ENCODE results near the gene GPC5. TPM values are rescaled to one million over a fixed set of nuclear protein-coding genes. Genes with fewer than 3 reads are reported as not detected.
"Not testable (repeated sequence)": the region's sequence is repeated elsewhere in the genome, so short reads cannot be mapped to it uniquely, and the experiment has no call there.

GPC5 gene
- total RNA-seq, 1 donor from 2014 or later = 2.2 TPM

DNA sequence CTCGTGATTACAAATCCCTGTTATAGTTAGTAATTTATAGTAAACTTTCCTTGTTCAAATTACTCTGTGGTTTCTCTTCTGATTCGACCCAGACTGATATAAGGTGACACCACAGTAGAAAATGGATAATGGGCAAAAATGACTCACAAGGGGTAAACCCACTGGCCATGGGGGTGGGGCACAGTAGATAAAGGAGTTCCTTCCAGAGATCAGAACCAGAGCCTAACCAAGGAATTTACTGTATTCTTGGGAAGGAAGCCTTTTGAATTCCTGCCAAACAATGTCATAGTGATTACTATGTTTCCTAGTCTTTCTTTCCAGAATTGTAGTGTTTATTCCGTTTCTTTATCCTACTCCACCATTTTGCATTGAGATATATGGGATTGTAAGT, 29.0 kb upstream of the GPC5 start:
- DNase-seq = no peak

- DNase-seq = no peak
These were observed 27.9 kb upstream of the GPC5 start for GRCh38 chr13:91370501-91370900.

- no peak for DNase-seq
These were observed 25.5 kb upstream of the GPC5 start for GRCh38 chr13:91372911-91373310.

GRCh38 chr13:91375116-91375729, 23.2 kb upstream of the GPC5 start:
- no peak for DNase-seq

DNA sequence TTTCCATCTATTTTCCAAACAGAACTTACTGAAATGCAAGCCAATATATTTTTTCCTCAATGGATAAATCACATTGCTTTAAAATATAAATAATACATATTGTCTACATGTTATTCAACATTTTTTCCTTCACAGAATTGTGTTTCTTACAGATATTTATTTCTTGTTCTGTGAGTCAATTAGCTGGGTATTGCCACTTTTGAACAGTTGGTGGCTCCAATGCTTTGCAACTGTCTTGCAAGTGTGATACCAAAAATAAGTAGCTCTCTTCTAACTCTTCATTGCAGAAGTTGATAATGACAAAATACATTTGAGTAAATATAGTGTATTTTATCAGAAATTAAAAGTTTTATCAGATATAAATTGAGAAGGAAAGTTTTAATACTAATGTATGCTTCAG, 17.1 kb upstream of the GPC5 start:
- DNase-seq = peak; percentile 45

DNA sequence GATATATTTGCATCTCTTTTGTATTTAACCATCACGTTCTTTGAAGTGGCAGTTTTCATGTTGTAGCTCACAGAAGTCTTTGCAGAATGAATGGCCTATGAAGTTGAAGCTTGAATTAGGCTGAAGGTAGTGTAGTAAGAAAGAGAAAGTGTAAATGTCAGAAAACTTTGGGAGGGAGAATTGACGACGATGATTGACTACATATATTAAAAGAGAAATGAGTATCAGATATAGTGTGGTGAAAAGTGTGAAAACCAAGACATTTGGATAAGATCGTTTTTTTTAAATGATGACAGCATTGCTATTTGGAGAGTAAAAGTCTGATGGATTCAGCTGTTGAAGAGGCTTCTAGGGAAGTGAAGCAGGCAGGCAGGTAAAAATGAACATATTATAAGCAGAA, 14.6 kb upstream of the GPC5 start:
- DNase-seq = no peak

DNA sequence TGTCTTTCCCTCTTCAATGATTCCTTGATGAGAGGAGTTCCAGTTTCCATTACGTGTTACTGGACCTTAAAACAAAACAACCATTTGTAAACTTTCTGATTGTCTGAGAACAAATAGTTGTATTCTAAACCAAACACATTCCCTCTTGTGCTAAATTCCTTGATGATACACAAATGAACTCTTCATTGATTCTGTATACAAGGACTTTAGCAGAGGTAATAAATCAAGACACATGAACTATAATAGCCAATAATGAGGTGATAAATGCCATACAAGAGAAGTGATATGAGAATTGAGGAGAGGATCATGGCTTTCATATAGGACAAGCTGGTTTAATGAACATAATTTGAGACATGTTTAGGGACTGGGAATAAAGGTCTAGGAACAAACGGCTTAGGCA, 13.5 kb upstream of the GPC5 start:
- DNase-seq = no peak

DNA sequence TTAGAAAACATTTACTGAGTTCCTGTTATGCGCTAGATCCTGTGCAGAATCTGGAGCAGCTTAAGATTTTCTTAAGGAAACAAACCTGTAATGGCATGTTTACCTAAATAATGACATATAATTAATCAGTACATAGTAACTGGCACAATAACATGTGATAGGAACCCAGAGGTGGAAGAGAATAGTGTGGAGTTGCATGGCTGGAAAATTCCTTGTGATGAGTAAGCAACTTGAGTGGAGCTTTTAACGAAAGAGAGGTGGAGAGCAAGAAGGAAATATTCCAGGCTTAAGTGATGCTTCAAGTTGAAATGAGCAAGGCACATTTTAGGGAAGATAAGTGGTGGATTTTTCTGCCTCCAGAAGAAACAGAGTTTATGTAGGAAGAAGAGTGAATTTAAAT, 9.2 kb upstream of the GPC5 start:
- no peak for DNase-seq

DNA sequence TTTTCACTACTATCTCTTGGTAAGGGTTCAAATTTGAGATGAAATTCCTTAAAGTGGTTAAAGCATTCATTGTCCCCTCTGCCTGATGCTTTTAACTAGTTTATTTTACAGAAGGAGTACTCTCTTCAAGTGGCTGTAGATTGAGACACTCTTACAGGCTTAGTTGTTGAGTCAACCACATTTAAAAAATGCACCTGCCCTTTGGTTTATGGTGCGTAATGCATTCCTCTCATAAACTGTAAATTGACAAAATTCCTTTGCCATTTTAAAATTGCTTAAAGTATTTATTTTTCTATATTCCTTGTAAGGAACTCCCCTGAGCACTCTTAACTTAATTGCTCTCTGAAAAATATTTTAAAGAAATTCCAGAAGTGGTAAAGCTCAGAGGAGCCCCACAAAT, 826 bp upstream of the GPC5 start:
- DNase-seq = no peak

- DNase-seq = no peak
These were observed 1.0 kb downstream of the GPC5 start for GRCh38 chr13:91399189-91400062.

- DNase-seq = no peak
These were observed 1.6 kb downstream of the GPC5 start for GRCh38 chr13:91400063-91400399.

DNA sequence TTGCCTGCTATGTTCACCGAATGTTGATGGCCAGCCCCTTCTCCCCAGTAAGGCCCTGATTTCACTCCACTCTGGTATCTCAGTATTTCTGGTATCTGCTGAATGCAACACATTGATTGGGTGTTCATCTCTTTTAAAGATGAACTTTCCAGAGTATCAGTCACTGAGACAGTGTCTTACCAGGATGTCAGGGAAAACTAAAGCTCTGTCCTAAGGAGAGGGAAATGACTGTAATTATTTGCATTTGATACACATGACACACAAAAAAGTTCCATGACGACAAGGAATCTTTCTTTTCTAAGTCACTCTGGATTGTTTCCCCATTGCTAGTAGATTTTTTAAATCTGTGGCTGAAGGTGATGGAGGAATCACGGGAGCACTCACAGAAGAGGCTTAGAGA, 2.2 kb downstream of the GPC5 start:
- DNase-seq = no peak

GRCh38 chr13:91401920-91402319, 3.5 kb downstream of the GPC5 start:
- DNase-seq = no peak

DNA sequence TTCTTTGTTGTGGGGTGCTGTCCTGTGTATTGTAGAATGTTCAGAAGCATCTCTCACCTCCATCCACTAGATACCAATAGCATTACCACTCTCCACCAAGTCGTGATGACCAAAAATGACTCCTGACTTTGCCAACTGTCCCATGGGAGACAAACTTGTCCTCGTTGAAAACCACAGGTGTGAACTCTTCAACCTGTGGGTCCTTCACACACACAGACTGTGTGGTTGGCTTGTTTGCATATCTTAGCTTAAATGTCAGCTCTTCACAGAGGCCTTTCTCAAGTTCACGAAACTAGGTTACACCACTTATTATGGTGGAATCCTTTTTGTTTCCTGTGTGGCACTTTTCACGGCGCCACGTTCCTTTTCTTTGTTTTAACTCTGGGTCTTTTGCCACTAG, 6.8 kb downstream of the GPC5 start:
- no peak for DNase-seq

DNA sequence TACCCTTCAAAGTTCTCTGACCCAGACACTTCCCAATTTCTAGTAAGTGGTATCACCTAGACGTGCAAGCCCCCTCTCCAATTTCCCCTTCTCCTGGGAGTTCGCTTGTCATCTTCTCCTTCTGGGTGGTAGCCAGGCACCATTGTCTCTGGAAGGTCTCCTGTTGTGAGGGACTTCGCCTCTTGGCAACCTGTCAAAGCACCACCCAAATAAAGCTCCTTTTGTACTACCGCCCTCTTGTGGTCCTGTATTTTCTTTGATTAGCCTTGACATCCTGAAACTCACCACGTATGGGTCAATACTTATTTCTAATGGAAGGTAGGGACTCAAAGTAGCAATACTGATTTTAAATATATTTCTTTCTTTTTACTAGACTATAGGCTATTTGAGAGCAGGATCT, 8.2 kb downstream of the GPC5 start:
- DNase-seq = no peak

DNA sequence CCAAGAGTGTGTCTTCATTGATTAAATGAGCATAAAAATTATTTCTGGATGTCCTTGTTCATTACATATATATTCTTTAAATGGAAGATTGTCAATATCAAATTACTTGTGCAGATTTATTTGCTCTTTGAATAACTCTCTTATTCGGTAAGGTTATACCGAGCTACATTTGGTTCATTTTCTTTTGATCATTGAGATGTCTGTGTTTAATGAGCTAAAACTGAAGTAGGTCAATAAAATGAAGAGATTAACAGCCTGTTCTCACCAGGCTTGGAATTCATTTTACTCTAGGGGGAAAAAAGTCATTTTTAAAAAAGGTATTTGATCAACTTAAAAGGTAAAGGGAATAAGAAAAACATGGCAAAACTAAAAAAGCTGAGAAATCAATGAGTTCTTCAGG, 10.6 kb downstream of the GPC5 start:
- DNase-seq = no peak

DNA sequence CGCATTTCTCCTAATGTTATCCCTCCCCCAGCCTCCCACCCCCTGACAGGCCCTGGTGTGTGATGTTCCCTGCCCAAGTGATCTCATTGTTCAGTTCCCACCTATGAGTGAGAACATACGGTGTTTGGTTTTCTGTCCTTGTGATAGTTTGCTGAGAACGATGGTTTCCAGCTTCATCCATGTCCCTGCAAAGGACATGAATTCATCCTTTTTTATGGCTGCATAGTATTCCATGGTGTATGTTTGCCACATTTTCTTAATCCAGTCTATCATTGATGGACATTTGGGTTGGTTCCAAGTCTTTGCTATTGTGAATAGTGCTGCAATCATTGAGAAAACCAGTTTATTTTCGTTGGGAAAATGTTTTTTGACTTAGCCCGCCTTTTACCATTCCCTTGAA, 18.2 kb downstream of the GPC5 start:
- DNase-seq = not testable (repeated sequence)

DNA sequence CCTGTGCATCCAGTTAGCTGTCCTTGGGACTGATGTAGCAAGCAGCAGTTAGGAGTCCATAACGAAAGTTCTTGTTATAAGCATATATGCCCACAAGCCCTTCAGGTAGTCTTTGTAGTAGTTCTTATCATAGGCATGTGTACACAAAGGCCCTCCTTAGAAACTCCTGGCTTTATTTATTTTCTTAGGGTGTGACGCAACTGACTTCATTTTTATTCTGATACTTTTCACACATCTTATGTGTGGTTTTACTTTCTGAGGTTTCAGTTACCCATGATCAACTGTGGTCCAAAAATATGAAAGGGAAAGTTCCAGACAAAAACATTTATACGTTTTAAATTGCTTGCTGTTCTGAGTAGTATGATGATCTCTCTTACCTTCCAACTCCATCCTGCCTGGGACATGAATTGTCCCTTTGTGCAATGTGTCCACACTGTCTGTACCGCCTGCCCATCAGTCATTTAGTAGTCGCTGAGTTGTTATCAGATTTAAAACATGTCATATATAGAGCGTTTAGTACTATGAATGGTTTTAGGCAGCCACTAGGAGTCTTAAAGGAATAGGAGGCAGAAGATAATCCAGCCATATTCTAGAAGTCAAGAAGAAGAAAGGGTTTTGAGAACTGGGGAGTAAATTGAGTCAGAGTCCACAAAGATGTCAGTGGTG, 19.4 kb downstream of the GPC5 start:
- no peak for DNase-seq

DNA sequence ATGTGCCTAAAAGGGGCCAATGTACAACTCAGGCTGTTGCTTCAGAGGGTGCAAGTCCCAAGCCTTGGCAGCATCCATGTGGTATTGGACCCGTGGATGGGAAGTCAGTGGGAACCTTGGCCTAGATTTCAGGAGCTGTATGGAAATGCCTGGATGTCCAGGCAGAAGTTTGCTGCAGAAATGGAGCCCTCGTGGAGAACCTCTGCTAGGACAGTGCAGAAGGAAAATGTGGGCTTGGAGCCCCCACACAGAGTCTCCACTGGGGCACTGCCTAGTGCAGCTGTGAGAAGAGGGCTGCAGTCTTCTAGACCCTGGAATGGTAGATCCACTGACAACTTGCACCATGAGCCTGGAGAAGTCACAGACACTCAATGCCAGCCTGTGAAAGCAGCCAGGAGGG, 28.5 kb downstream of the GPC5 start:
- DNase-seq = no peak

- DNase-seq = not testable (repeated sequence)
These were observed 40.3 kb downstream of the GPC5 start for GRCh38 chr13:91438674-91439073.

DNA sequence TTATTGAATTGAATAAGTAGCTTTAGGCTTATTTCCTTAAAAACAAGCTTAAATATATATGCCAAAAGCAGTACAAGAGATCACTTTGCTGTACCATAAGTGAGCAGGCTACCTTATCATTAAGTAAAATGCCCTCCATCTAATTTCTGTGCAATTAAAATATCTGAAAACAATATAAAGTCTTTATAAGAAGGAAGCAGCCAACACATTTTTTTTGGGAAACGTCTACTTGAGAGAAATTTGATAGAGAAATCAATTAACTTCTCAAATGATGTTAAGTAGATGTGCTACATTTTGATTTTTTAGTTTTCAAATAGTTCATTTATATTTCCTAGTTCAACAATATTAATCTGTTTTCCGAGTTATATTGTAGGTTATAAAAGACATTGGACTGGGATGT, 52.5 kb downstream of the GPC5 start:
- no peak for DNase-seq

DNA sequence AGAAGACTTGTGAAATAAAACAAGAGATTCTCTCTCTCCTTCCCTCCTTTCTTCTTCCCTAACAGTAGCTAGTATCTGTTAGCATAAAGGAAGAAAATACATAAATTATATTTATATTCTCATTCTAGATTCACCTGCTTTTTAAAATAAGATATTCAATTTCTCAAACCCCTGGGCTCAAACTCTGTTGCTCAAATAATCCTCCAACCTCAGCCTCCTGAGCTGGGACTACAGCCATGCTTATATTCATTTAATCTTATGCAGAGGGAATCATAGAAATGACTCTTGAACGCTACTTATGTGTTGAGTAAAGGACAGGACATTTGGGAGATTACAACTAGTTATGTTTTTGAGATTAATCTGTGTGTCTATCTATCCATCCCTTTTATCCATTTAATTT, 56.2 kb downstream of the GPC5 start:
- no peak for DNase-seq

DNA sequence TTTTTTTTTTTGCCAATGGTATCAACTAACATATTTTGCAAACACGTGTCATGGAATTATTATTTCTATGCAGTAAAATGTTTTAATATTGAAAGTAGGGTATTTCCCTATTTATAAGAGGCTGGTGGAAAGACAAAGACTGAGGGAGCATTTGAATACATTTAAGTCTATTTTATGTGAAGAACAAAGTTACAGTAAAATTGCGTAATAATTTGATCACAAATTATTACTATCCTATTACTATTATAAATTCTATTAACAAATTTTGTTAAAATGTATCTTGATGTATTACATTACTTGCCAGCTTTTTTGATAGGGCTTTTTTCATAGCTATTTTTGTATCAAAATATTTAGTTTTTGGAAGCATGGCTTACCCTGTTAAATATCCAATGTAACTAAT, 58.4 kb downstream of the GPC5 start:
- no peak for DNase-seq

DNA sequence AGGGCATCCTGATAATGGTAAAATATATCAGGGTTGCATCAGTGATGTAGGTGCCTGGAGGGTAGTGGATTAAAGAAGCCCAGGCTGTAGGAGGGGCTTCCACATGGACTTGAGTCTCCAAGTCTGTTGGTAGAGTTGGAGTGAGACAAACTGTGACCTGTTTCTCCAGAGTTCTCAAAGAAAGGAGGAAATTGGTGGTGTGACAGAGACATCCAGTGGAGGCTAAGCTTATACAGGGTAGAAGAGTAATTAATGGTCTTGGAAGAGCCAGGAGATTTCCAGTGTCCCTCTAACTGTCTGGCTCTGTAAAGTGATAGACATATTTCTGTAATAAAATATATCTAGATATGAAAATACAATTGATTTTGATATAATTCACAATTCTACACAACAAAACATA, 61.1 kb downstream of the GPC5 start:
- no peak for DNase-seq
